Ectodermal cell (in vitro differentiated cells): ENCODE data around the gene MKI67.

Experiments used
- H3K27ac ChIP-seq: 2 replicates; pipeline ENCODE4 v1.7.0; 2013; ENCODE audit warnings: mild to moderate bottlenecking, low read depth, low read length; ENCODE audit not compliant: insufficient read depth, poor library complexity, severe bottlenecking
- H3K27me3 ChIP-seq: 2 replicates; pipeline ENCODE4 v1.7.0; 2013; ENCODE audit warnings: mild to moderate bottlenecking, low read length; ENCODE audit not compliant: insufficient read depth, control insufficient read depth, poor library complexity, severe bottlenecking
- H3K36me3 ChIP-seq: one replicate; pipeline ENCODE4 v1.7.0; 2013; ENCODE audit warnings: low read length; ENCODE audit not compliant: control insufficient read depth, insufficient read depth
- H3K4me1 ChIP-seq: one replicate; pipeline ENCODE4 v1.7.0; 2013; ENCODE audit warnings: low read length; ENCODE audit not compliant: control insufficient read depth, insufficient read depth
- H3K4me3 ChIP-seq: 2 replicates; pipeline ENCODE4 v1.7.0; 2013; ENCODE audit warnings: low read depth, low read length, control low read depth; ENCODE audit not compliant: insufficient read depth
- H3K9me3 ChIP-seq: 2 replicates; pipeline ENCODE4 v1.7.0; 2013; ENCODE audit warnings: mild to moderate bottlenecking, low read length, moderate library complexity; ENCODE audit not compliant: control insufficient read depth
- WGBS, 2 experiments: methylation state at CpG; one replicate each; pipeline ENCODE4 v1.1.7; 2013; ENCODE audit warnings: missing lambda C conversion rate in 2 of 2; 5-methylcytosine and 5-hydroxymethylcytosine counted together

The MKI67 gene

GRCh38 chr10:128061306-128062300, 64.6 kb downstream of the MKI67 start:
- H3K9me3 ChIP-seq, result no peaks in the 10 kb centered on the region
- no peak overlapping the region for H3K27ac ChIP-seq
- H3K27me3 ChIP-seq, result no peaks in the 10 kb centered on the region
- WGBS, 2 experiments, result 84 to 88% methylated on average over 12 to 14 of the region's 14 CpGs
- H3K4me3 ChIP-seq, result no peak overlapping the region
- H3K36me3 ChIP-seq, result no peaks in the 10 kb centered on the region
- H3K4me1 ChIP-seq, result peaks cover 4% of the 10 kb centered on the region

- no peak overlapping the region for H3K4me3 ChIP-seq
- H3K36me3 ChIP-seq, result no peaks in the 10 kb centered on the region
- 94 to 95% methylated on average over 9 of the region's 9 CpGs for WGBS, 2 experiments
- H3K27me3 ChIP-seq, result no peaks in the 10 kb centered on the region
- no peak overlapping the region for H3K27ac ChIP-seq
- no peaks in the 10 kb centered on the region for H3K9me3 ChIP-seq
- peaks cover 4% of the 10 kb centered on the region for H3K4me1 ChIP-seq
Observed at GRCh38 chr10:128060341-128061250, 65.6 kb downstream of the MKI67 start.

- 88 to 94% methylated on average over 1 of the region's 1 CpG for WGBS, 2 experiments
- H3K9me3 ChIP-seq, result no peaks in the 10 kb centered on the region
- H3K4me1 ChIP-seq, result peaks cover 4% of the 10 kb centered on the region
- H3K36me3 ChIP-seq, result no peaks in the 10 kb centered on the region
- no peak overlapping the region for H3K27ac ChIP-seq
- H3K4me3 ChIP-seq, result no peak overlapping the region
- H3K27me3 ChIP-seq, result no peaks in the 10 kb centered on the region
Observed at GRCh38 chr10:128059982-128060293, 66.3 kb downstream of the MKI67 start.

GRCh38 chr10:128059266-128059981, 66.8 kb downstream of the MKI67 start:
- H3K9me3 ChIP-seq, result no peaks in the 10 kb centered on the region
- H3K4me1 ChIP-seq, result peaks cover 4% of the 10 kb centered on the region
- 91 to 92% methylated on average over 15 of the region's 15 CpGs for WGBS, 2 experiments
- H3K27ac ChIP-seq, result no peak overlapping the region
- no peaks in the 10 kb centered on the region for H3K36me3 ChIP-seq
- no peaks in the 10 kb centered on the region for H3K27me3 ChIP-seq
- H3K4me3 ChIP-seq, result no peak overlapping the region

GRCh38 chr10:128058750-128059134, 67.5 kb downstream of the MKI67 start:
- H3K36me3 ChIP-seq, result no peaks in the 10 kb centered on the region
- H3K4me3 ChIP-seq, result no peak overlapping the region
- no peaks in the 10 kb centered on the region for H3K27me3 ChIP-seq
- H3K9me3 ChIP-seq, result no peaks in the 10 kb centered on the region
- peaks cover 4% of the 10 kb centered on the region for H3K4me1 ChIP-seq
- H3K27ac ChIP-seq, result no peak overlapping the region

GRCh38 chr10:128058106-128058749, 68.0 kb downstream of the MKI67 start:
- H3K27me3 ChIP-seq, result no peaks in the 10 kb centered on the region
- 95 to 96% methylated on average over 9 of the region's 9 CpGs for WGBS, 2 experiments
- no peaks in the 10 kb centered on the region for H3K36me3 ChIP-seq

GRCh38 chr10:128056303-128057050, 69.7 kb downstream of the MKI67 start:
- Histone ChIP-seq H3K27me3 (no peaks in the 10 kb centered on the region), H3K27ac (no peak overlapping the region), H3K36me3 (no peaks in the 10 kb centered on the region), H3K9me3 (no peaks in the 10 kb centered on the region), H3K4me3 (no peak overlapping the region), H3K4me1 (no peaks in the 10 kb centered on the region)
- WGBS, 2 experiments, result 92 to 93% methylated on average over 17 of the region's 17 CpGs

More at GRCh38 chr10:128058106-128058749, 68.0 kb downstream of the MKI67 start:
- Histone ChIP-seq H3K4me1 (peaks cover 4% of the 10 kb centered on the region), H3K27ac (no peak overlapping the region), H3K9me3 (no peaks in the 10 kb centered on the region), H3K4me3 (no peak overlapping the region)

- no peak overlapping the region for H3K27ac ChIP-seq
- no peaks in the 10 kb centered on the region for H3K9me3 ChIP-seq
- H3K4me1 ChIP-seq, result no peaks in the 10 kb centered on the region
- 93 to 94% methylated on average over 25 of the region's 25 CpGs for WGBS, 2 experiments
- no peaks in the 10 kb centered on the region for H3K27me3 ChIP-seq
- no peaks in the 10 kb centered on the region for H3K36me3 ChIP-seq
- H3K4me3 ChIP-seq, result no peak overlapping the region
Observed at GRCh38 chr10:128055061-128055868, 71.0 kb downstream of the MKI67 start.
